GM23338 (cell line): ENCODE measurements around the gene GAP43.

Source experiments
- EZH2phosphoT487 ChIP-seq: fragments of 200-600 bp; sonication (generic); IDR thresholded peaks from one replicate; pipeline ENCODE4 v1.8.1; 2018; ENCODE audit warnings: antibody characterized with exemption; ENCODE audit not compliant: unreplicated experiment
- TF ChIP-seq, protein P1 (sequence below), 2 experiments: fragments of 200-600 bp in 1 of 2; sonication (generic) in 1 of 2; conservative IDR thresholded peaks; 2 replicates each; pipeline versions ENCODE4 v1.5.1 to v1.6.1; 2016 to 2017; ENCODE audit warnings: antibody characterized with exemption in 2 of 2, low read depth in 2 of 2, mild to moderate bottlenecking in 2 of 2, moderate library complexity in 1 of 2

DNA sequence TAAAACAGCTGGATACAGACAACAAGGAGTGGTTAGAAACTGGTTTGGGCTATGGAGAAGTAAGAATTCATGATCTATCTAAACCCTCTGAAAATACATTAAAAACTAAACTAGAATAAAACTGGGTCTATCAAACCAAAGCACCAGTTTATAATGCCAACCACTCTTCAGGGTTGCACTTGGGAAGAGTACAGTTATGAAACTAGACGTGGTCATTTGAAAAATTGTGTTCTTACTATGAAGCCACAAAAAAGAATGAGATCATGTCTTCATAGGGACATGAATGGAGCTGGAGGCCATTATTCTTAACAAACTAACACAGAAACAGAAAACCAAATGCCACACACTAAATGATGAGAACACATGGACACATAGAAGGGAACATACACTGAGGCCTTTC, 103.8 kb downstream of the GAP43 start:
- TF ChIP-seq EZH2phosphoT487: no peak
- TF ChIP-seq, protein P1, sequence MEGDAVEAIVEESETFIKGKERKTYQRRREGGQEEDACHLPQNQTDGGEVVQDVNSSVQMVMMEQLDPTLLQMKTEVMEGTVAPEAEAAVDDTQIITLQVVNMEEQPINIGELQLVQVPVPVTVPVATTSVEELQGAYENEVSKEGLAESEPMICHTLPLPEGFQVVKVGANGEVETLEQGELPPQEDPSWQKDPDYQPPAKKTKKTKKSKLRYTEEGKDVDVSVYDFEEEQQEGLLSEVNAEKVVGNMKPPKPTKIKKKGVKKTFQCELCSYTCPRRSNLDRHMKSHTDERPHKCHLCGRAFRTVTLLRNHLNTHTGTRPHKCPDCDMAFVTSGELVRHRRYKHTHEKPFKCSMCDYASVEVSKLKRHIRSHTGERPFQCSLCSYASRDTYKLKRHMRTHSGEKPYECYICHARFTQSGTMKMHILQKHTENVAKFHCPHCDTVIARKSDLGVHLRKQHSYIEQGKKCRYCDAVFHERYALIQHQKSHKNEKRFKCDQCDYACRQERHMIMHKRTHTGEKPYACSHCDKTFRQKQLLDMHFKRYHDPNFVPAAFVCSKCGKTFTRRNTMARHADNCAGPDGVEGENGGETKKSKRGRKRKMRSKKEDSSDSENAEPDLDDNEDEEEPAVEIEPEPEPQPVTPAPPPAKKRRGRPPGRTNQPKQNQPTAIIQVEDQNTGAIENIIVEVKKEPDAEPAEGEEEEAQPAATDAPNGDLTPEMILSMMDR (conservative IDR thresholded peaks at IDR 0.05; ENCODE audit: low read depth in 2 of 2): no peak
